ENCODE data around the gene CTCFL. TPM values are rescaled to one million over a fixed set of nuclear protein-coding genes. Genes with fewer than 3 reads are reported as not detected.

The CTCFL gene
- total and polyA plus RNA-seq, 2 of the 13 experiments (the other 11 are each of a cell fraction or from before 2014, with no cell fraction given): 0.04 TPM; not detected in 1

DNA sequence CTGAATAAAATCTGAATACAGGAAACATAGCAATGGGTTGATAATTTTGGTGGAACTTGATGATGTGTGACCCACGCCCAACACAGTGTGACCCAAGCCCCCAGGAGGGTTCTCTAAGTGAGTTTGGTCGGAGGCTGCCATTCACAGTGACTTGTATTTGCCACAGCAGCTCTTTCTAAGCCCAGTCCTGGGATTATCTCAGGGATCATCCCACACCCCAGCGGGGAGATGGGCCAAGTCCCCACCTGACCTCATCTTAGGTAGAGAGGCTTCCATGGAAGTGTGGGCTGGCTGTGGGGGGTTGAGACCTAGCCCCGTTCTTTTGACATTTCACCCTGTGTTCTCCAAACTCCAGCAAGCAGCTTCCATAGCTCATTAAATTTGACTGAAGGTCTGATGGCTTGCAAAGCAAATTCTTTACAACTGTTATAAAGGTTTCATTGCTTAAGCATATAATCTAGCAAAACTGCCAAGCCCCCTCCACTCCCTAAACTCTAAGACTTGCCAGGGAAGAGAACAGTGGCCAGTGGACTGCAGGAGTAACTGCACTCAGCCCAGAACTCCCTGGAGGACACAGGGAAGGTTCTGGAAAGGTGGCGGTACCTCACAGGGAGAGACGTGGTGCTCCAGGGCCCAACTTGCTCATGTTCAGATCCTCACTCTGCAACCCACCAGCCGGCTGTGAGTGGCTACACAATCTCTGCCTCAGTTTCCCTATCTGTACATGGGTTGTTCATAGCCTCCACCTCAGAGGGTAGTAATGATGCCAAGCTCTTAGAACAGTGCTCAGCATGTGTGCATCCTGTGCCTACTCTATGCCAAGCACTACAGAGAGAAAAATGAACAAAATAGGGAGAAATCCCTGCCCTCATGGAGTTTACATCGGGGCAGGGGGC is 35.0 kb upstream of the CTCFL start (continued):
- TF ChIP-seq, protein P1, sequence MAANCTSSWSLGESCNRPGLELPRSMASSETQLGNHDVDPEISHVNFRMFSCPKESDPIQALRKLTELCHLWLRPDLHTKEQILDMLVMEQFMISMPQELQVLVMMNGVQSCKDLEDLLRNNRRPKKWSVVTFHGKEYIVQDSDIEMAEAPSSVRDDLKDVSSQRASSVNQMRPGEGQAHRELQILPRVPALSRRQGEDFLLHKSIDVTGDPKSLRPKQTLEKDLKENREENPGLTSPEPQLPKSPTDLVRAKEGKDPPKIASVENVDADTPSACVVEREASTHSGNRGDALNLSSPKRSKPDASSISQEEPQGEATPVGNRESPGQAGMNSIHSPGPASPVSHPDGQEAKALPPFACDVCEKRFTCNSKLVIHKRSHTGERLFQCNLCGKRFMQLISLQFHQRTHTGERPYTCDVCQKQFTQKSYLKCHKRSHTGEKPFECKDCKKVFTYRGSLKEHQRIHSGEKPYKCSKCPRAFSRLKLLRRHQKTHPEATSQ (CRISPR knock-in tag; IDR thresholded peaks at IDR 0.05; ENCODE audit: borderline replicate concordance): no peak
- TF ChIP-seq, protein P2, sequence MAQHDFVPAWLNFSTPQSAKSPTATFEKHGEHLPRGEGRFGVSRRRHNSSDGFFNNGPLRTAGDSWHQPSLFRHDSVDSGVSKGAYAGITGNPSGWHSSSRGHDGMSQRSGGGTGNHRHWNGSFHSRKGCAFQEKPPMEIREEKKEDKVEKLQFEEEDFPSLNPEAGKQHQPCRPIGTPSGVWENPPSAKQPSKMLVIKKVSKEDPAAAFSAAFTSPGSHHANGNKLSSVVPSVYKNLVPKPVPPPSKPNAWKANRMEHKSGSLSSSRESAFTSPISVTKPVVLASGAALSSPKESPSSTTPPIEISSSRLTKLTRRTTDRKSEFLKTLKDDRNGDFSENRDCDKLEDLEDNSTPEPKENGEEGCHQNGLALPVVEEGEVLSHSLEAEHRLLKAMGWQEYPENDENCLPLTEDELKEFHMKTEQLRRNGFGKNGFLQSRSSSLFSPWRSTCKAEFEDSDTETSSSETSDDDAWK (CRISPR knock-in tag; IDR thresholded peaks at IDR 0.05): no peak
- TF ChIP-seq ZBTB3 (CRISPR knock-in tag; IDR thresholded peaks at IDR 0.05; ENCODE audit: borderline replicate concordance, low read depth) (no peak), TAF1 (CRISPR knock-in tag; IDR thresholded peaks at IDR 0.05) (no peak), AKAP8 (CRISPR knock-in tag; IDR thresholded peaks at IDR 0.05) (no peak), ZNF232 (CRISPR knock-in tag; IDR thresholded peaks at IDR 0.05; ENCODE audit: borderline replicate concordance) (0 out of 2 replicates have a peak, but pooled peaks have one; percentile 15), ARNT (IDR thresholded peaks at IDR 0.05) (no peak), SP4 (CRISPR knock-in tag; IDR thresholded peaks at IDR 0.05) (0 out of 2 replicates have a peak, but pooled peaks have one; percentile 11), SALL1 (CRISPR knock-in tag; IDR thresholded peaks at IDR 0.05) (no peak), MZF1 (CRISPR knock-in tag; IDR thresholded peaks at IDR 0.05; ENCODE audit: borderline replicate concordance) (0 out of 2 replicates have a peak, but pooled peaks have one; percentile 26), MXI1 (IDR thresholded peaks at IDR 0.05; ENCODE audit: borderline replicate concordance, low read depth, low read length) (0 out of 3 replicates have a peak, but pooled peaks have one; percentile 17), ZNF446 (CRISPR knock-in tag; IDR thresholded peaks at IDR 0.05) (0 out of 2 replicates have a peak, but pooled peaks have one; percentile 1), ZZZ3 (CRISPR knock-in tag; IDR thresholded peaks at IDR 0.05; ENCODE audit: borderline replicate concordance) (no peak), CHD4 (IDR thresholded peaks at IDR 0.05; ENCODE audit: borderline replicate concordance, low read length) (peak; percentile 99)
- TF ChIP-seq, protein P3, sequence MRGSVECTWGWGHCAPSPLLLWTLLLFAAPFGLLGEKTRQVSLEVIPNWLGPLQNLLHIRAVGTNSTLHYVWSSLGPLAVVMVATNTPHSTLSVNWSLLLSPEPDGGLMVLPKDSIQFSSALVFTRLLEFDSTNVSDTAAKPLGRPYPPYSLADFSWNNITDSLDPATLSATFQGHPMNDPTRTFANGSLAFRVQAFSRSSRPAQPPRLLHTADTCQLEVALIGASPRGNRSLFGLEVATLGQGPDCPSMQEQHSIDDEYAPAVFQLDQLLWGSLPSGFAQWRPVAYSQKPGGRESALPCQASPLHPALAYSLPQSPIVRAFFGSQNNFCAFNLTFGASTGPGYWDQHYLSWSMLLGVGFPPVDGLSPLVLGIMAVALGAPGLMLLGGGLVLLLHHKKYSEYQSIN (CRISPR knock-in tag; IDR thresholded peaks at IDR 0.05; ENCODE audit: borderline replicate concordance): no peak
- TF ChIP-seq, protein P4, sequence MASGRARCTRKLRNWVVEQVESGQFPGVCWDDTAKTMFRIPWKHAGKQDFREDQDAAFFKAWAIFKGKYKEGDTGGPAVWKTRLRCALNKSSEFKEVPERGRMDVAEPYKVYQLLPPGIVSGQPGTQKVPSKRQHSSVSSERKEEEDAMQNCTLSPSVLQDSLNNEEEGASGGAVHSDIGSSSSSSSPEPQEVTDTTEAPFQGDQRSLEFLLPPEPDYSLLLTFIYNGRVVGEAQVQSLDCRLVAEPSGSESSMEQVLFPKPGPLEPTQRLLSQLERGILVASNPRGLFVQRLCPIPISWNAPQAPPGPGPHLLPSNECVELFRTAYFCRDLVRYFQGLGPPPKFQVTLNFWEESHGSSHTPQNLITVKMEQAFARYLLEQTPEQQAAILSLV (CRISPR knock-in tag; IDR thresholded peaks at IDR 0.05; ENCODE audit: borderline replicate concordance): no peak
- TF ChIP-seq, protein P5, sequence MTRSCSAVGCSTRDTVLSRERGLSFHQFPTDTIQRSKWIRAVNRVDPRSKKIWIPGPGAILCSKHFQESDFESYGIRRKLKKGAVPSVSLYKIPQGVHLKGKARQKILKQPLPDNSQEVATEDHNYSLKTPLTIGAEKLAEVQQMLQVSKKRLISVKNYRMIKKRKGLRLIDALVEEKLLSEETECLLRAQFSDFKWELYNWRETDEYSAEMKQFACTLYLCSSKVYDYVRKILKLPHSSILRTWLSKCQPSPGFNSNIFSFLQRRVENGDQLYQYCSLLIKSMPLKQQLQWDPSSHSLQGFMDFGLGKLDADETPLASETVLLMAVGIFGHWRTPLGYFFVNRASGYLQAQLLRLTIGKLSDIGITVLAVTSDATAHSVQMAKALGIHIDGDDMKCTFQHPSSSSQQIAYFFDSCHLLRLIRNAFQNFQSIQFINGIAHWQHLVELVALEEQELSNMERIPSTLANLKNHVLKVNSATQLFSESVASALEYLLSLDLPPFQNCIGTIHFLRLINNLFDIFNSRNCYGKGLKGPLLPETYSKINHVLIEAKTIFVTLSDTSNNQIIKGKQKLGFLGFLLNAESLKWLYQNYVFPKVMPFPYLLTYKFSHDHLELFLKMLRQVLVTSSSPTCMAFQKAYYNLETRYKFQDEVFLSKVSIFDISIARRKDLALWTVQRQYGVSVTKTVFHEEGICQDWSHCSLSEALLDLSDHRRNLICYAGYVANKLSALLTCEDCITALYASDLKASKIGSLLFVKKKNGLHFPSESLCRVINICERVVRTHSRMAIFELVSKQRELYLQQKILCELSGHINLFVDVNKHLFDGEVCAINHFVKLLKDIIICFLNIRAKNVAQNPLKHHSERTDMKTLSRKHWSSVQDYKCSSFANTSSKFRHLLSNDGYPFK (CRISPR knock-in tag; IDR thresholded peaks at IDR 0.05; ENCODE audit: borderline replicate concordance): no peak
- TF ChIP-seq, protein P6, sequence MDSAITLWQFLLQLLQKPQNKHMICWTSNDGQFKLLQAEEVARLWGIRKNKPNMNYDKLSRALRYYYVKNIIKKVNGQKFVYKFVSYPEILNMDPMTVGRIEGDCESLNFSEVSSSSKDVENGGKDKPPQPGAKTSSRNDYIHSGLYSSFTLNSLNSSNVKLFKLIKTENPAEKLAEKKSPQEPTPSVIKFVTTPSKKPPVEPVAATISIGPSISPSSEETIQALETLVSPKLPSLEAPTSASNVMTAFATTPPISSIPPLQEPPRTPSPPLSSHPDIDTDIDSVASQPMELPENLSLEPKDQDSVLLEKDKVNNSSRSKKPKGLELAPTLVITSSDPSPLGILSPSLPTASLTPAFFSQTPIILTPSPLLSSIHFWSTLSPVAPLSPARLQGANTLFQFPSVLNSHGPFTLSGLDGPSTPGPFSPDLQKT (CRISPR knock-in tag; IDR thresholded peaks at IDR 0.05; ENCODE audit: borderline replicate concordance): no peak
